GM12801 (cell line): Measurements from ENCODE around the gene FBXL2.

Experiments used
- TF ChIP-seq, protein P1 (sequence below): IDR thresholded peaks from one replicate; pipeline ENCODE4 v1.5.1; 2011; ENCODE audit warnings: control low read depth; ENCODE audit not compliant: insufficient read length; ENCODE audit errors: extremely low read depth

Gene FBXL2

DNA sequence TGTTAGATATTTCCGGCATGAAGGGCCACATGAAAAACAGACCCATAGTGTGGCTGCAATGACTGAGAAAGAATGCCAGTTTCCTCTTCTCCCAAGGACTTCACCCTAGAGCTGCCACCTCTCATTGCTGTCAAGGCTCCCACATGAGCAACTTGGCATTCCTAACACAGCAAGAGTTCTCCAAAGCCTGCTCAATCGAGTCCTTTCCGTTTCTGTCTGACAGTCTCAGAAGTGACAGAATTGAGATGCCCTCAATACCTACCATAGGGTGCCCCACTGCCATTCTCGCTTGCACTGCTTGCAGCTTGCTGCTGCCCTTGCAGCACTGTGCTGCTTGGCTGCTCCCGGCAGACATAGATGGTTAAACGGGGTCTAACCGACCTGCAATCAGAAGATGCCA, 118.7 kb downstream of the FBXL2 start:
- TF ChIP-seq, protein P1, sequence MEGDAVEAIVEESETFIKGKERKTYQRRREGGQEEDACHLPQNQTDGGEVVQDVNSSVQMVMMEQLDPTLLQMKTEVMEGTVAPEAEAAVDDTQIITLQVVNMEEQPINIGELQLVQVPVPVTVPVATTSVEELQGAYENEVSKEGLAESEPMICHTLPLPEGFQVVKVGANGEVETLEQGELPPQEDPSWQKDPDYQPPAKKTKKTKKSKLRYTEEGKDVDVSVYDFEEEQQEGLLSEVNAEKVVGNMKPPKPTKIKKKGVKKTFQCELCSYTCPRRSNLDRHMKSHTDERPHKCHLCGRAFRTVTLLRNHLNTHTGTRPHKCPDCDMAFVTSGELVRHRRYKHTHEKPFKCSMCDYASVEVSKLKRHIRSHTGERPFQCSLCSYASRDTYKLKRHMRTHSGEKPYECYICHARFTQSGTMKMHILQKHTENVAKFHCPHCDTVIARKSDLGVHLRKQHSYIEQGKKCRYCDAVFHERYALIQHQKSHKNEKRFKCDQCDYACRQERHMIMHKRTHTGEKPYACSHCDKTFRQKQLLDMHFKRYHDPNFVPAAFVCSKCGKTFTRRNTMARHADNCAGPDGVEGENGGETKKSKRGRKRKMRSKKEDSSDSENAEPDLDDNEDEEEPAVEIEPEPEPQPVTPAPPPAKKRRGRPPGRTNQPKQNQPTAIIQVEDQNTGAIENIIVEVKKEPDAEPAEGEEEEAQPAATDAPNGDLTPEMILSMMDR: no peak

DNA sequence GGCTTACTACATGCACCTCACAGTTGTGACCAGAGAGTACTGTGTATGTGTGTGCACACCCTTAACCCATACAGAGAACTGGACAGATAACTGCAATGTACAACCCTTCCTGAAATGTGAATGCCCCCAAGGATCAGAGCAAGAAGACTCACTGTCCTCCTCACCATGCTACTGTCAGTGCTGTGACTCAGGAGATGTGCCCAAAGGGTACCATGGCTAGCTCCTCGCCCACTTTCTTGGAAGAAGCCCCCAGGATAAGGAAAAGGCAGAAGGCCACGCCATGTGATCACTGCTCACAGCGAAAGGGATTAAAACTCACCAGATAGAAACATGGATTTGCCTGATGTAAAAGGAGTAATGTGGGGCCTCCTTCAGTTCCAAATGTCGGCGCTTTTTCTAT, 121.2 kb downstream of the FBXL2 start:
- TF ChIP-seq, protein P1: no peak

DNA sequence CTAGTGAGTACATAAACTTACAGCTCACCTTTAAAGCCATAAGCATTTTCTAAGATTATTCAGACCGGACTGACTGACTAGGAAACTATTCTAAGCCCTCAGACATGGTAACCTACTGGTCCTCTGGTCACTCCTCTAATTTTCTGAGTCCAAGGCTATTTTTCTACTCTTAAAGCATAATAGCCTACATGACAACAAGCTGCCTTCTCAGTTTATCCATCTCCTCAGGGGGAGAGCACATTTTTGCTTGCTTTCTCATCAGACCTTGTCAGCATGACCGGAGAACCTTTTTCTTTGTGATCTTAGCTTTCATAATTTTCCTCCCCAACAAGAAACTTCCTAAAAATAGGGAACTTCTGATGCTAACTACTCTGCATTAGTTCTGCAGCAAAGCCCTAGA, 124.5 kb downstream of the FBXL2 start:
- TF ChIP-seq, protein P1: no peak

DNA sequence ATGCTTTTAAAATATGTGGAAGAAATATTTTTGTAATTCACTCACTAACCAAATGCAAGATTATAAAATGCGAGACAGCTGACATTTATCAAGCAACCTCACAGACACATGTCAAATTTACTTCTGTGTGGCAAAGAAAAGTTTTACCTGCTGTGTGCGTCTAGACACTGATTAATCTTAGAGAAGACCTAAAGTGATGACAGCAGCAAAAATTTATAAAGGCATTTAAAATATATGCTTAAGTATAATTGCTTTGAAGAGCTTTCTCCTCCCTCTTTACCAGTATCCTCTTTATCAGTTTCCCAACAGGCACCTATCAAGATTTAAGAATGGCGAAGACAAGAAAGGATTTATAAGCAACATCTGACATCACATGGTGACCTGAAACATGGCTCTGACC, 125.7 kb downstream of the FBXL2 start:
- TF ChIP-seq, protein P1: no peak

DNA sequence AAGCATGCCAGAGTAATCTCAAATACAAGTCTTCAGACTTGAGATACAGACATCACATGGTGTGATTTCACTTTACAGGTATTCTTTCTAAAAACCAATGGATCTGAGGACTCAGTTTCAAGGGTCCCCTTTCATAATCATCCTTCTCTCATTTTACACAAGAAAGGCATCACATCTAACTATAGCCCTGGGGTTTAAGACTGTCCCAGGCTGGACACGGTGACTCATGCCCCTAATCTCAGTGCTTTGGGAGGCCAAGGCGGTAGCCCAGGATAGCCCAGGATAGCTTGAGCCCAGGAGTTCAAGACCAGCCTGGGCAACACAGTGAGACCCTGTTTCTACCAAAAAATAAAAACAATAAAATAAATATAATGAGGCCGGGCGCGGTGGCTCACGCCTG, 126.5 kb downstream of the FBXL2 start:
- TF ChIP-seq, protein P1: no peak

DNA sequence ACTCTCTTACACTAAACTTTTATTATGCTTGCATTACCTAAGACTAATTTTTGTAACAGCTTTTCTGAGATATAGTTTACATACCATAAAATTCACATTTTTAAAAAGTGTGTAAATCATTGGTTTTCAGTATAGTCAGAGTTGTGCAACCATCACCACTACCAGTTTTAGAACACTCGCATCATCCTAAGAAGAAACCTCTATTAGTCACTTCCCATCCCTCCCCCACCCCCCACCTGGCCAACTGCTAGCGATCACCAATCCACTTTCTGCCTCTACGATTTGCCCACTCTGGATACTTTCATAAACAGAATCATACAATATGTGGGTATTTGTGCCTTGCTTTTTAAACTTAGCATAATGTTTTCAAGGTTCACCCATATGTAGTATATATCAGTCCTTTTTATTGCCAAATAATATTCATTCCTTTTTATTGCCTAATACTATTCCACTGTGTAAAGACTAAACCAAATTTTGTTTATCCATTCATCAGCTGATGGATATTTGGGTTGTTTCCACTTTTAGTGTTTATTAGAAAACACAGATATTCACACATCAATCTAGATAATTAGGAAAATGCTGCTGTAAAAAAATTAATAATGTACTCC, 139.9 kb downstream of the FBXL2 start:
- TF ChIP-seq, protein P1: no peak

DNA sequence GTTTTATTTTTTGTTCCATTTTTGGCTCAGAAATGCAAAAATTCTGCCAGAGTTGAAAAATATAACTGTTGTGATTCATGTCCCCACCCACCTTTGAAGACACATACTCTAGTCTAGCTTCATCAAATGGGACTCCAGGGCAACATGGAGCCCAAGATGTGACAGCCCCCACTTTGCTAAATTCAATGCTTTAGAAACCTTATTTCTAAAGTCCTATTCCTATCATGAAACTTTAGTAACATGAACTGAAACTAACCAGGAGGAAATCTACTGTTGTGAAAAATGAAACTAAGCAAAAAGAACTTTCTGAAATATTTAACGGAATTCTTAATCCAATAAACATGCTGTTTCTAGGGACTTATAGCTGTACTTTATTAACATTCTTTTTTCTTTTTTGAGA, 142.7 kb downstream of the FBXL2 start:
- TF ChIP-seq, protein P1: no peak
